Measurements from ENCODE around the gene OCRL.

OCRL gene

GRCh38 chrX:129540068-129540653, at the start of gene OCRL:
Gene OCRL, plus strand, starts transcription at chrX:129540259. Its CDS starts 181 bp downstream, at chrX:129540440.
- peak; percentile 65 for DNase-seq (ENCODE audit: low spot score)

DNA sequence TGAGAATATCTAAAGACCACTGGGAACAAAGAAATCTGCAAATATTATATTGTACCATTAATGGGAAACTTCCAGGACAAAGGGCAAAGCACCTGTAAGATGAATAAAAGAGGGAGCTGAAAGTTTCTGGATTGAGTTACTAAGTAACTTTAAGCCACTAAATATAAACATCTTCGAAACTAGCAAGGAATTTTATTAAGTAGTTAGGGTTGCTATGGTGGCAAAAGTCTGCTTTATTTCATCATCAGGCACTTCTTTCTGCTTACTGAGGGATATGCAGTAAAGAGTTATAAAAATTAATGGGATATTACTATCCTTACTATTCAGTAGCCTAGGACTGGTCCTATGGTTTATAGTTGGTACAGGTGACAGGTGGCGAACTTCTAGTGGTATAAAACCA, 49.7 kb upstream of the OCRL start:
- DNase-seq (ENCODE audit: low spot score): no peak

DNA sequence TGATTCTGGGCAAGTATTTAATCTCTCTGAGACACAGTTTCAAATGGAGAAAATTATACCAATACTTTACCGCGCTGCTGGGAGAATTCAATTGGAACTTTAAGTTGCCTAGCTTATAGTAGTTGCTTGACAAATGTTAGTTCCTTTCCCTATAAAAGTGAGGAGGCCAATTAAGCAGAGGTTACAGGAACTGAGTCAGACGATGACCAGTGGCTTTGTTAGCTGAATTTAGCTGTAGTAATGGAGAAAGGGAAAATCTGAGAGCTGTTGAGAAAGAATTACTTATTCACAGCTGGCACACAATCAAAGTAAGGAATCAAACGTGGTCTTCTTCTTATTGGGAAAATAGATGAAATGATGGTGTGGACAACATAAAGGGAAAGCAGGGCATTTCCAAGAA, 46.4 kb upstream of the OCRL start:
- no peak for DNase-seq (ENCODE audit: low spot score)

DNA sequence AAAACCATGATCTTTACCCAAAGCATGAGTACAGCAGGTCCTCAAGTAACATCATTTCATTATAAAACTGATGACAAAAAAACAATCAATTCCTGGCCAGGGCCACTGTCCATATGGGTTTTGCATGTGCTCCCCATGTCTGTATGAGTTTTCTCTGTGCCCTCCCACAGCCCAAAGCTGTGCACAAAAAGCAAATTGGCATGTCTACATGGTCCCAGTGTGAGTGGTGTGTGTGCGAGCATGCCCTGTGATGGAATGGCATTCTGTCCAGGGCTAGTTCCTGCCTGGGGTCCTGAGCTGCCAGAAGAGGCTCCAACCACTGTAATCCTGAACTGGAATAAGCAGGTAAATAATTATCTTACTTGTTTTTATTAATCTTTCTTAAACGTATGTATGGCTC, 45.2 kb upstream of the OCRL start:
- no peak for DNase-seq (ENCODE audit: low spot score)

- no peak for DNase-seq (ENCODE audit: low spot score)
Observed at GRCh38 chrX:129495900-129496299, 44.2 kb upstream of the OCRL start.

- no peak for DNase-seq (ENCODE audit: low spot score)
Observed at GRCh38 chrX:129496625-129497024, 43.4 kb upstream of the OCRL start.

DNA sequence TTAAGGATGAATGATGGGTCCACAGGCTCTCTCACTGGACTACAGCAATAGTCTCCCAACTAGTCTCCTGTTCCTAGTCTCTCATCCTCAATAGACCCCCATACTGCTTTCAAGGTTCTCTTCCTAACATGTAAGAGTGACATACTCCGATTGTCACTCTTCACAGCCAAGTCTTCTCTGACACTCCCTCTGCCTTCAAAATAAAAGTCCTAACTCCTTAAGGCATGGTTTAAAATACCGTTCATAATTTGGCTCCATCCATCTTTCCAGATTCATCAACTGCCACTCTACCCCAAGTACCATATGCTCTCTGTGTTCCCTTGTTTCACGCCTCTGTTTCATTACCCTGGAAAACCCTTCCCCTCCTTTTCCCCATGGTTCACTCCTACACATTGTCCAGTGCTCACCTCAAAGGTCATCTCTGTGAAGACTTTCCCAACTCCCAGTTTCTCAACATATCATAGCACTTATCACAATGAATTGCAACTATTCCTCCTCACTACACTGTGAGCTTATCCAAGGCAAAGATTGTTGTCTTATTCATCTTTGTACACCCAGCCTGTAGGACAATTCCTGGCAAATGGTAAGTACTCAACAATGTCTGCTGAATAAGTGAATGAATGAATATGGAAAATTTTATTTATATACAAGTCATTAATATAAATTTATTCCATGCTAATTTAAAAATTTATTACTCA, 42.8 kb upstream of the OCRL start:
- DNase-seq (ENCODE audit: low spot score): no peak

DNA sequence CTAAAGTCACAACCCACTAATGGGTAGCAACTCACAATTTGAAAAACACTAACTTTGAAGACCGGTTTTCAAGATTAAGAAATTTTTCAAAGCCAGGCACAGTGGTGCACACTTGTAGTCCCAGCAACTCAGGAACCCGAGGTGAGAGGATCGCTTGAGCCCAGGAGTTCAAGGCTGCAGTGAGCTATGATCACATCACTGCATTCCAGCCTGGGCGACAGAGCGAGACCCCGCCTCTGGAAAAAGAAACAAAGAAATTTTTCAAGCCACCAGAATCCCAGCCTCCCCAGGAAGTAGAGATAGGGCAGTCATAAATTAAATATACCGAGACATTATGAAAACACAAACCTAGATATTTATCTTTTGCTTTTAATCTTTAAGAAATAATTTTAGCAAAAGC, 29.7 kb upstream of the OCRL start:
- DNase-seq (ENCODE audit: low spot score): no peak

- DNase-seq (ENCODE audit: low spot score): no peak
Observed at GRCh38 chrX:129511689-129512088, 28.4 kb upstream of the OCRL start.

- DNase-seq (ENCODE audit: low spot score): no peak
Observed at GRCh38 chrX:129512409-129512808, 27.6 kb upstream of the OCRL start.

DNA sequence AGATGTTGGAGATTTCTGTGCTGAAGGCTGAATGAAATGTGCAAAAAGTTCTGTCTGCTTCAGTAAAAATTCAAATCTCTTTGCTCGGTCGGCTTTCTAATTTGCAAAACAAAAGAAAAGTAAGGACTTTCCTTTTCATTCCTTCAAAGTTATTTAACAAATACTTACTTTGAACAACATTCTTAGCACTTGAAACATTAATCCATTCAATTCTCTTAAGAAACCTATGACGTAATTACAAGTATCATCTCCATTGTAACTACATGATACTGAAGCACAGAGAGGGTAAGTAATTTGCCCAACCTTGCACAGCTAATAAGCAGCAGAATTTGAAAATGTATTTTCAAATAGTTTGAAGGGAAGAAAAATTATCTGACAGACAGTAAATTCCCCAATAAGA, 23.7 kb upstream of the OCRL start:
- no peak for DNase-seq (ENCODE audit: low spot score)

GRCh38 chrX:129520151-129520550, 19.9 kb upstream of the OCRL start:
- DNase-seq (ENCODE audit: low spot score): no peak

DNA sequence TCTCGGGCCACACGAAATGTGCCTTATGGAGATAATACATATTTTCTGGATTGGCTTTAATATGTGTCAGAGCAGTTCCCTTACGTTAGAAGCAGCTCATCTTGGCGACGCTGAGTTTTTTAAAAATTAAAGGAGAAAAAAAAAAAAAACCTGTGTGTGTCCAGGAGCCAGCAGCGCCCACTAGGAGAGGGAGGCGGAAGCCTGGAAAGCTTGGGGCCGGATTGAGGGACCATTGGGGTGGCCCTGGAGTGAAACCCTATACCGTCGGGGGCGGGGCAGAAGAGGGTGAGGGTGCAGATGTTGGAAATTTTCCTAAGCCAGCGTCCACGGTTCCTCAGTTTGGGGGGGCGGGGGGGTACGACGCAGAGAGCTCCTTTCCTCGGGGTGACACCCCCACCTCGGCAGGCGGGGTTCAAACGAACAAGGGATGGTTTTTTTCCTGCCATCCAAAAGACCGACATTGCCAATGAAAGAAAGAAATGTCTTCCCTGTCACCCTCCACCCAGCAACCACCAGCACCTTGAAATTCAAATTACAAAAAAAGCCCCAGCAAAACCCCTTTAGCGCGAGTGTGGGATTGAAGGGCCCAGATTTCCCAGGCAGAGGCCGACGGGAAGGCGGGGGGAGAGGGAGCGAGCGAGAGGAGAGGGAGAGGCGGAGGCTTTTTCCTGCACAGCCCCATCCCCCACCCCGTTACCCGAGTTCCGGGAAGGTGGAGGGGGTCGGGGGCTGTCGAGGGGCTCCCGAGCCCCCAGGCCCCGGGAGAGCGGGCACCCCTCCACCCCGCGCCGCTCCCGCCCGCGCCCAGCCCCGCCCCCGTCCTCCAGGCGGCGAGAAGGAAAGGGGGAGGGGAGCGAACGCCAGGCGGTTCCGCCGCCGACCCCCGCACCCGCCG, 17.6 kb upstream of the OCRL start:
- no peak for DNase-seq (ENCODE audit: low spot score)

DNA sequence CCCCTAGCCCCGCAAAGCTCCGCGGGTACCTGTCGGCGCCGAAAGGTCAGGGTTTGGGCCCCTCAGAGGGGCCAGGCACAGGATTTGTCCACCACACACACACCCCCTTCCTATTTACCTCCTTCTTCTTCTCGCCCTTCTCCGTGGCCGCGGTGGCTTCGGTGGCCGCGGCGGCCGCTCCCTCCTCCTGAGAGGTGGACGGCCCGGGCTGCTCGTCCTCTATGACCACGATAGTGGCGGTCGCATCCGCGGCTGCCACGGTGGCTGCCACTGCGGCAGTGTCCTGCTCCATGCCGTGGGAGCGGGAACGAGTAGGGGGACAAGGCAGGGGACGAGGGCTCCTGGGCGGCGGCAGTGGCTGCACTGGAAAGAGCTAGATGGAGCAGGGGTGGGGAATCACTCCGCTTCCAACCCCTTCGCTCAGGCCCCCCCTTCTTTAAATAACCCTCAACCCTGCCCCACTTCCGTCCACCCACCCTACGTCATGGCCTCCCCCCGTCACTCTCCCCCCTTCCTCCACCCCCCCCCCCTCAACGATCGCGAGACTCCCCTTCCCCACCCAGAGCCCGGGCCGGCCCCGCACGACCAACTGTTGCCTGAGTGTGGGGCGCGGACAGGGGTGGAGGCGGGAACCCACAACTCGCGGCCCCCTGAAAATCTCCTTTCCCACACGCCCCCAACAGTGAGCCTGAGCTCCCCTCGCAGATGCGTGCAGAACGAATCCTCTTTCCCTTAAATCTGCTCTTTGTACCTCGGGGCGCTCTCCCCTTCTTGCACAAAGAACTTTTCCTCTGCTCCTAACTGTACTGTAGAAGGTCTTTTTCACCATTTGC, 16.8 kb upstream of the OCRL start, which contains the start of gene SMARCA1:
Gene SMARCA1, minus strand, starts transcription at position 412 of the 833 bp plus-strand sequence. Its CDS starts 120 bp downstream, at position 292.
- DNase-seq (ENCODE audit: low spot score): no peak

GRCh38 chrX:129524250-129524850, 15.7 kb upstream of the OCRL start:
- no peak for DNase-seq (ENCODE audit: low spot score)

DNA sequence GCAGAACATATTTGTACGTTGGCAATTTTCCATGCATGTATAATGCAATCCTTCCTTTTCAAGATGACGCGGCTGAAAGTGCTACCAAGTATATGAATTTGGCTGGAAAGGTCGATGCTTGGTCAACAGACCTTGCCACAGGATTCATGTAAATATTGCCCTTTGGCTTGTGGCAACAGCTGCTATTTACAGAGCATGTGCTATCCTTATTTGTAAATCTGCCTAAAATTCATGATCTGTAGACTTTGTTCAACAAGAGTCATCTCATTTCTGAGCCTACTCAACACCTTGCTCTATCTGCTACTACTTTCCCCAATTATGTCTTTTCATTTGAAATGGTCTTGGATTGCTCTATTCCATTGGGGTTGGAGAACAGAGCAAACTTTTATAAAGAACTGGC, 14.9 kb upstream of the OCRL start:
- DNase-seq (ENCODE audit: low spot score): no peak

GRCh38 chrX:129525896-129526295, 14.2 kb upstream of the OCRL start:
- no peak for DNase-seq (ENCODE audit: low spot score)

DNA sequence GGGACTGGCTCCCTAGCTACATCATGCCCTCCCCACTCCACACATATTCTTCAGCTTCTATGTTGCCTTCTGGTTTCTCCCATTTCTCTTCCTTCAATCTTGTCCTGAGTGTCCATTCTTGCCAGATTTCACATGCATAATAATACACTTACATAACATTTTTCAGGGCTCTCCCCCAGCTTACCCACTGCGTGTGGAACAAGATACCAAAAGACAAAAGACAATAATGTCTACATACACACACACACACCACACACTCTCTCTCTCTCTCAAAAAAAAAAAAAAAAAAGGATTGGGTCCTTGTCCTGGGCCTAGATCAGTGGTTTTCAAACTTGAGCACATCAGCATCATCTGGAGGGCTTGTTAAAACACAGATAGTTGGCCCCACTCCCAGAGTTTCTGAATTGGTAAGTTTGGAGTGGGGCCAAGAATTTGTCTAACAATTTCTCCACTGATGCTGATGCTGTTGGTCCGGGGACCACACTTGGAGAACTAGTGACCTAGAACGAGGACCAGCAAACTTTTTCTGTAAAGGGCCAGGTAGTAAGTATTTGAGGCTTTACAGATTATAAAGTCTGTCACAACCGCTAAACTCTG, 10.3 kb upstream of the OCRL start:
- DNase-seq (ENCODE audit: low spot score): no peak

DNA sequence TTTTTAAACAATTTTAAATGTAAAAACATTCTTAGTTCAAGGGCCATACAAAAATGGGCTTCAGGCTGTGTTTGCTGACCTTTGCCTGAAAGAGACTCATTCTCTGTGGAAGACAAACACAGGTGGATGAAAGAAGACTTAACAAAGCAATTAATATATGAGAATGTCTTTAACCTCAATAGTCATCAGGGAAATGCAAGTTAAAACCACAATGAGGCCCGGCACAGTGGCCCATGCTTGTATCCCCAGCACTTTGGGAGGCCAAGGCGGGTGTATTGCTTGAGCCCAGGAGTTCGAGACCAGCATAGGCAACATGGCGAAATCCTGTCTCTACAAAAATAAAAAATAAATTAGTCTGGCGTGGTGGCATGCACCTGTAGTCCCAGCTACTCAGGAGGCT, 9.6 kb upstream of the OCRL start:
- DNase-seq (ENCODE audit: low spot score): no peak

- no peak for DNase-seq (ENCODE audit: low spot score)
Observed at GRCh38 chrX:129531132-129531531, 8.9 kb upstream of the OCRL start.

Measured in NAMALWA (cell line).